ENCODE results near the gene CUX1.

Gene CUX1

DNA sequence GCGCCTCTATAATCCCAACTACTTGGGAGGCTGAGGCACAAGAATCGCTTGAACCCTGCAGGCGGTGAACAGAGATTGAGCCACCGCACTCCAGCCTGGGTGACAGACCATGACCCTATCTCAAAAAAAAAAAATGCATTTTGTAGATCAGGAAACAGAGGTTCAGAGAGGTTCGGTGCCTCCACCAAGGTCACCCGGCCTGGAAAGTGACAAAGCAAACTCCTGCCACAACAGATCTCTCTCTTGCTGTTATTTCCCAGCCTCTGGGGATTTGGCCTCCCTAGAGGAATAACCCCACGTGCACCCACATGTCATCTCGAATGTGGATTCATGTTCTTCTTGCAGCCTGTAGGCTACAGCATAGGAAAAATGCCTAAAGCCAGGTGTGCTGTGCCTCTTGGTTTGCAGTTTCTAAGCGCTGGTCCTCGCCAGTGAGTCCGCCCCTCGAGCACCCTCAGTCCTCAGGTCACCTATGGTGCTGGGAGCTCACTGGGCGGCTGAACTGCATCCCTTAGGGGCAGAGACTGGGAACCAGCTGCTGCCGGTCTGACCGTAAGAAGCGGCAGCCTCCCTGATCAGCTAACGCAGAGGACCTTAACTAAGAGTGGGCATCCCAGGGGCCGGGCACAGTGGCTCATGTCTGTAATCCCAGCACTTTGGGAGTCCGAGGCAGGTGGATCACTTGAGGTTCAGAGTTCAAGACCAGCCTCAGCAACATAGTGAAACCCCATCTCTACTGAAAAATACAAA lies 417.6 kb downstream of the CUX1 start:
- DNase-seq (ENCODE audit: low read depth) = no peak
- H3K4me3 ChIP-seq (ENCODE audit: low read length) = no peak overlapping the region
- TF ChIP-seq, protein P1, sequence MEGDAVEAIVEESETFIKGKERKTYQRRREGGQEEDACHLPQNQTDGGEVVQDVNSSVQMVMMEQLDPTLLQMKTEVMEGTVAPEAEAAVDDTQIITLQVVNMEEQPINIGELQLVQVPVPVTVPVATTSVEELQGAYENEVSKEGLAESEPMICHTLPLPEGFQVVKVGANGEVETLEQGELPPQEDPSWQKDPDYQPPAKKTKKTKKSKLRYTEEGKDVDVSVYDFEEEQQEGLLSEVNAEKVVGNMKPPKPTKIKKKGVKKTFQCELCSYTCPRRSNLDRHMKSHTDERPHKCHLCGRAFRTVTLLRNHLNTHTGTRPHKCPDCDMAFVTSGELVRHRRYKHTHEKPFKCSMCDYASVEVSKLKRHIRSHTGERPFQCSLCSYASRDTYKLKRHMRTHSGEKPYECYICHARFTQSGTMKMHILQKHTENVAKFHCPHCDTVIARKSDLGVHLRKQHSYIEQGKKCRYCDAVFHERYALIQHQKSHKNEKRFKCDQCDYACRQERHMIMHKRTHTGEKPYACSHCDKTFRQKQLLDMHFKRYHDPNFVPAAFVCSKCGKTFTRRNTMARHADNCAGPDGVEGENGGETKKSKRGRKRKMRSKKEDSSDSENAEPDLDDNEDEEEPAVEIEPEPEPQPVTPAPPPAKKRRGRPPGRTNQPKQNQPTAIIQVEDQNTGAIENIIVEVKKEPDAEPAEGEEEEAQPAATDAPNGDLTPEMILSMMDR (conservative IDR thresholded peaks at IDR 0.05; ENCODE audit: low read length) = no peak

DNA sequence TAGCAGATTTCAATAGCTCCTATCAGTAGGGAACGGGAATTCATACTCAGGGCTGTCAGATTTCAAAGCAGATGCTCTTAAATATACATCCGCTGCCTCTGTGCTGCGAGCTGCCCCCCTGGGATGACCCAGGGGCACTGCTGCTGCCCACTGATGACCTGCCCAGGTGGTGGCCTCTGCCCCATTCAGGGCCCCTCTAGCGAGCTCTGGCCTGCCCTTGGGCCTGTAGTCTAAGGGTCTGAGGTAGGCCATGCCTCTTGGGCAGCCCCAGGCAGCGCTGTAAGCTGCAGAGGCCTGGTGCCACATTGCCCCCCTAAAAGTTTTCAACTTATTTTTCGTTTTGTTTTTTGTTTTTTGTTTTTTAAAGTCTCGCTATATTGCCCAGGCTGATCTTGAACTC lies 418.7 kb downstream of the CUX1 start:
- H3K4me3 ChIP-seq (ENCODE audit: low read length) = no peak overlapping the region
- no peak for DNase-seq (ENCODE audit: low read depth)
- TF ChIP-seq, protein P1 (conservative IDR thresholded peaks at IDR 0.05; ENCODE audit: low read length) = no peak

DNA sequence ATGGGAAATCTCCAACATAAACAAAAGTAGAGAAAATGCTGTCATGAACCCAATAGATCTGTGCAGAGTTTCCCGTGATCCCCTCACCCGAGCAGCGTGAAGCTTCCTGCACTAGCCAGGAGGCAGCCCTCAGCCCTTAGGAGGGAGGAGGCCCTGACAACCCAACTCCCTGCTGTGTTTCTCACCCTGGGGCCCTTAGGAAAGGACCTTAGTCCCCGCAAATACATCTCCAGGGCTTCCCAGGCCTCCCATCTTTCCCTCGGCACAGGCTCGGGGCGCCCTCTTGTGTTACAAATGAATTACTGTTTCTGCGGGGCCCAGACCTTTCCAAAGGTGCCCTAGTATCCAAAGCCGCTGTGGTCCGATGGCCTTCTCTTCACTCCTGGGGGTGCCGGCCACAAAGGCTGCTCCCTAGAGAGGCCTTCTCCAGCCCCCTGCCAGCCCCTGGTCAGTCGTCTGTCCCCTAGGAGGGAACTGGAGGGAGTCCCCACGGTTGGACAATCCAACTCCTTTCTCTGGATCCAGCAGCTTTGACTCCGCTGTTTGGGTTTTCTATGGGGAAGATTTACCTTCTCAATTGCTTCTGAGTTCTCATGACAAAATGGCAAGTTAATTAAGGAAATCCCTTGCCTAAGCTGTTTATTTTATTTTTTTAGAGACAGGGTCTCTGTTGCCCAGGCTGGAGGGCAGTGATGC lies 419.3 kb downstream of the CUX1 start:
- no peak overlapping the region for H3K4me3 ChIP-seq (ENCODE audit: low read length)
- TF ChIP-seq, protein P1 (conservative IDR thresholded peaks at IDR 0.05; ENCODE audit: low read length) = peak; percentile 76
- peak; percentile 57 for DNase-seq (ENCODE audit: low read depth)

DNA sequence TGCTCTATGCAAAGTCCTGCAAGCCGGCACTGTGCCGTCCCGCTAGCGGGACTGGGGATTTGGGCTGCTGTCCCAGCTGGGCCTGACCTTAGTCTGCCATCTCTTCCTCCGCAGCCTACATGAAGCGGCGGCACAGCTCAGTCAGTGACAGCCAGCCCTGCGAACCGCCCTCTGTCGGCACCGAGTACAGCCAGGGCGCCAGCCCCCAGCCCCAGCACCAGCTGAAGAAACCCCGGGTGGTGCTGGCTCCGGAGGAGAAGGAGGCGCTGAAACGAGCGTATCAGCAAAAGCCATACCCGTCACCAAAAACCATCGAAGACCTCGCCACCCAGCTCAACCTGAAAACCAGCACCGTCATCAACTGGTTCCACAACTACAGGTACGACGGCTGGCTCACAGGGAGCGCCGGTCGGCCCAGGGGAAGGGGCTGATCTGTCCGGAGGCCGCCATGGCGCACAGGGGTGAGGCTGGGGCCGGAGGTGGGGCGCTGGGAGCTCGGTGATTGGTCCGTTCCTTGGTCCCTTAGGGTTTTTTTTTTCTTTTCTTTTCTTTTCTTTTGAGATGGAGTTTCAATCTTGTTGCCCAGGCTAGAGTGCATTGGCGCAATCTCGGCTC lies 421.9 kb downstream of the CUX1 start:
- DNase-seq (ENCODE audit: low read depth) = no peak
- TF ChIP-seq, protein P1 (conservative IDR thresholded peaks at IDR 0.05; ENCODE audit: low read length) = no peak

DNA sequence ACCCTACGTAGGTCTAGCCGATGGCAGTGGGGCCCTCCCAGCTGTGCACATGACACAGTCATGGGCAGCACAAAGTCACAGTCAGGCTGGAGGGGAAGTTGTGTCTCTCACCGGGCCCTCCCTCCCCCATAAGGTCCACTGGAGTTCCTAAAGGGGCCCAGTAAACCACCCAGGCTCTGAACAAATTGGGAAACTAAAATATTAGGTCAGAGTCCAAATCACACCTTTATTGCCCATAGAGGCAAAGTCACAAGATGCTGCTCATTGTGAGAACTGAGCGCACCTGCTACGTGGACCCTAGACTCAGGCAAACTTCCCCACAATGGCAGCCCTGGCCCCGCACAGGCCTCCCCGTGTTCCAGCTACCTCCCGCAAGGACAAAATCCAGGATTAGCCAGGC lies 424.0 kb downstream of the CUX1 start:
- TF ChIP-seq, protein P1 (conservative IDR thresholded peaks at IDR 0.05; ENCODE audit: low read length) = no peak
- no peak overlapping the region for H3K4me3 ChIP-seq (ENCODE audit: low read length)
- no peak for DNase-seq (ENCODE audit: low read depth)

More for the DNA sequence above, 421.9 kb downstream of the CUX1 start:
- H3K4me3 ChIP-seq (ENCODE audit: low read length) = no peak overlapping the region

DNA sequence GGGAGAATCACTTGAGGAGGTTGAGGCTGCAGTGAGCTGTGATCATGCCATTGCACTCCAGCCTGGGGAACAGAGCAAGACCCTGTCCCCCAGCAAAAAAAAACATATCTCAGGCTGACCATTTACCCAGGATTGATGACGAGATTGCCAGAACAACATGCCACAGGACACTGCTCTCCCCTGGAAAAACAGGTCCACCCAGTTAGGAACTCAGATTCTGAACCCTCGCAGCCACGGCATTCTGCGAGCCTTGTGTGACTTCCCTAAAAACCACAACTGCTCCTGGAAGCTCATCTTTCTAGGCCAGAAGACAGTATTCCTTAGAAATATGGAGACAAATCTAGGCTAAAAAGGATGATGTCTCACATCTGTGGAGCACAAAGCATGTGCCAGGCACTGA lies 427.2 kb downstream of the CUX1 start:
- TF ChIP-seq, protein P1 (conservative IDR thresholded peaks at IDR 0.05; ENCODE audit: low read length) = no peak
- DNase-seq (ENCODE audit: low read depth) = no peak
- no peak overlapping the region for H3K4me3 ChIP-seq (ENCODE audit: low read length)

Data from AG10803 (cell line).